SH-SY5Y (cell line): ENCODE data around the gene FRG2.

Source experiments
- GATA2 ChIP-seq: IDR thresholded peaks from 2 replicates; pipeline ENCODE4 v1.6.1; 2011; ENCODE audit warnings: mild to moderate bottlenecking, low read depth, low read length
- GATA3 ChIP-seq: IDR thresholded peaks from 2 replicates; pipeline ENCODE4 v1.6.1; 2011; ENCODE audit warnings: low read depth, mild to moderate bottlenecking, low read length, moderate library complexity

GRCh38 chr4:190016369-190017289 lies 10.4 kb downstream of the FRG2 start:
- no peak for TF ChIP-seq GATA3
- no peak for TF ChIP-seq GATA2
